NCI-H146 (cell line): Measurements from ENCODE around the gene TLCD3A.
A peak's percentile ranks its signal among the peaks of the same experiment; 100 is the strongest.
"Not testable (repeated sequence)": the region's sequence is repeated elsewhere in the genome, so short reads cannot be mapped to it uniquely, and the experiment has no call there.

Experiments
- DNase-seq: peaks from one replicate; lab custom pipeline; 2025; lab: John Stamatoyannopoulos, UW

The TLCD3A gene

DNA sequence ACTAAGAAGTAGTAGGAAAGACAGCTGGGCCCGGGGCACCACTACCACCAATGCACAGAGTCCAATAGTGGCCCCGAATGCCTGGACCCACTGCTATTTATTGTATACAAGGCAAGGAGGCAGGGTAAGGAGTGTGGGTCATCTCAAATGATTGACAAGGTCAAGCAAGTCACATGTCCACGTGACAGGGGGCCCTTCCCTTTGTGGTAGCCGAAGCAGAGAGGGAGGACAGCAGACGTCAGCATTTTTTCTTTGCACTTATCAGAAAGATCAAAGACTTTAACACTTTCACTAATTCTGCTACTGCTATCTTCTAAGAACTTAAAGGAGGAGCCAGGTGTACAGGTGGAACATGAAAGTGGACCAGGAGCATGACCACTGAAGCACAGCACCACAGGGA lies 24.3 kb upstream of the TLCD3A start:
- no peak for DNase-seq

GRCh38 chr17:718075-718474 lies 14.3 kb upstream of the TLCD3A start:
- peak; percentile 34 for DNase-seq

DNA sequence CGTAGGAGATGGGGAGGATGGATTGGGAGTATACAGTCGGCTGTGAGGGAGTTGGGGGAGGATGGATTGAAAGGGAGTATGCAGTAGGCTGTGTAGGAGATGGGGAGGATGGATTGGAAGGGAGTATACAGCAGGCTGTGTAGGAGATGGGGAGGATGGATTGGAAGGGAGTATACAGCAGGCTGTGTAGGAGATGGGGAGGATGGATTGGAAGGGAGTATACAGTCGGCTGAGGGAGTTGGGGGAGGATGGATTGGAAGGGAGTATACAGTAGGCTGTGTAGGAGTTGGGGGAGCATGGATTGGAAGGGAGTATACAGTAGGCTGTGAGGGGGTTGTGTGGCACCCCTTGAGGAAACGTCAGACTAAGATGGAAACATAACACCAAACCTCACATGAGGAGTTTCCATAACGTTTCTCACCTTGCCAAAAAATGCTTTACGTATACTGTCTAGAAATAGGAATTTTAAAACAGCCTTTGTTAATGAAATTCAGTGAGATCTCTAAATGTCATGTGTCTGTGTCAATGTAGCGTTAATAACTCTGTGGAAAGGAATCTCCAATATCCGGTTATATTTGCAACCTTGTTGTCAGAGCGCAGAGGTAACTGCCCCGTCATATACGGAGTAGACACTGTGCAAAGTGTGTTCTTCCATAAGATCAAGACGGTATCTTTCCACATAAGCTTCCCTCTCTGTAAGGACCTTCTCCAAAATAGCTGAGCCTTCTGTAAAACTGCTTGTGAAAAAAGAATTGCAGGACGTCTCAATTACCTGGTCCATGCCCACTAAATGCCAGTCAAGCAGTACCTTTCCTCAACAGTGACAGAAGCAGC lies 11.5 kb upstream of the TLCD3A start:
- no peak for DNase-seq

DNA sequence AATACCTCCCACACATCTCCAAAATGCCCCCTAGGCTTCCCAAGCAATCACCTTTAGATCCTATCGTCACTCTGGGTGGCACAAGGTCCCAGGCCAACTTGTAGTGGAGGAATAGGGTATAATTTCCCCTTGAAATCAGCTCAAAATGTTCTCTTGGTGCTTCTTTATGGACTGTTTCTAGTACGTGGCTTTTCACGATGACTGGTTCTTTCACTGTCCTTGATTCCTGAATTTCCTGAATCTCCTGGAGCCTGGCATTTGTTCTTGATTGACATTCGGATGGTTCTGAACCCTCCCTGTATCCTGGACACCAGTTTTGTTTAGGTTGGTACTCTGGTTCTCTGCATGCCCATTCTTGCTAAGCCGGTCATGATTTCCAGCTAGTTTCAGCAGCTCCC lies 10.9 kb upstream of the TLCD3A start:
- DNase-seq, result no peak

- DNase-seq, result no peak
Measured at GRCh38 chr17:725084-725483, 7.3 kb upstream of the TLCD3A start.

DNA sequence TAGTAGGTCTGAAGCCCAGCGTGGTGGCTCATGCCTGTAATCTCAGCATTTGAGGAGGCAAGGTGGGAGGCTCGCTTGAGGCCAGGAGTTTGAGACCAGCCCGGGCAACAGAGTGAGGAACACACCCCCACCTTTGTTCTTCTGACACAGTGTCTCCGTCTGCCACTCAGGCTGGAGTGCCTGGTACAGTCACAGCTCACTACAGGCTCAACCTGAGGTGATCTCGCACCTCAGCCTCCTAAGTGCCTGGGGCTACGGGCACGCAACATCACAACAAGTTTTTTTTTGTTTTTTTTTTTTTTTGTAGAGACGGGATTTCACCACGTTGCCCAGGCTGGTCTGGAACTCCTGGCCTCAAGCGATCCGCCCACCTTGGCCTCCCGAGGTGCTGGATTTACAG lies 6.7 kb upstream of the TLCD3A start:
- no peak for DNase-seq

GRCh38 chr17:726271-726919 lies 6.0 kb upstream of the TLCD3A start:
- peak; percentile 37 for DNase-seq

- no peak for DNase-seq
Measured at GRCh38 chr17:728911-729310, 3.5 kb upstream of the TLCD3A start.

DNA sequence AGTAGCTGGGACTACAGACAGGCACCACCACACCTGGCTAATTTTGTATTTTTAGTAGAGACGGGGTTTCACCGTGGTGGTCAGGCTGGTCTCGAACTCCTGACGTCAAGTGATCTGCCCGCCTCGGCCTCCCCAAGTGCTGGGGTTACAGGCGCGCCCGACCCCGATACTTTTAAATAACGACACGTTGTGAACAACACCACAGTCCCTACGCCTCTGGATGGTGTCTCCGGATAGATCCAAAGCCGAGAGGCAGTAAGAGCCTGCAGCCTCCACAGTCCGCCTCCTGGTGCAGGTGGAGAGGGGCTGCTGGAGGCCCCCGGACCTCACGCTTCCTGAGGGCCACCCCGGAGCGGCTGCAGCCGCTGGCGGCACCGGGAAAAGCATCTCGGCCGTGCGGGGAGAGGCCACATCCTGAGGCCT lies 741 bp upstream of the TLCD3A start:
- no peak for DNase-seq

- peak; percentile 56 for DNase-seq
Measured at GRCh38 chr17:732902-733720, 715 bp downstream of the TLCD3A start.

DNA sequence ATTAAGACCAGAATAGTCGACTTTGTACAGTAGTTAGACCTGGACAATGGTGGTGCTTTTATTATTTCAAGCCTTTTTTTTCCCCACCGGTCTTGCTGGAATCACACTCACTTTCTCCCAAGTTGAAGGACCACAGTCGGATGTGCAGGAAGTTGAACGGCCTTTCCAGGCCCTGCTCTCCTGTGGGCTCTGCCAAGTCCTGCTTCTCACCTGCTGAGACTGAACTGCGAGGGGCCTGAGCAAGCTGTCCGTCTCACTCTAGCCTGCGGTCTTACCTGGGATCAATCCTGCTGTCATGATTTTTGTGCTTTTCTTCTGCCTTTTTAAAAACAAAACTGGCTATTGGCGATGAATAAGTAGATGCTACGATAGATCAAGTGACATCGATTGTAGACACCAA lies 1.3 kb downstream of the TLCD3A start:
- DNase-seq, result no peak

GRCh38 chr17:737561-738113 lies 5.2 kb downstream of the TLCD3A start:
- no peak for DNase-seq

DNA sequence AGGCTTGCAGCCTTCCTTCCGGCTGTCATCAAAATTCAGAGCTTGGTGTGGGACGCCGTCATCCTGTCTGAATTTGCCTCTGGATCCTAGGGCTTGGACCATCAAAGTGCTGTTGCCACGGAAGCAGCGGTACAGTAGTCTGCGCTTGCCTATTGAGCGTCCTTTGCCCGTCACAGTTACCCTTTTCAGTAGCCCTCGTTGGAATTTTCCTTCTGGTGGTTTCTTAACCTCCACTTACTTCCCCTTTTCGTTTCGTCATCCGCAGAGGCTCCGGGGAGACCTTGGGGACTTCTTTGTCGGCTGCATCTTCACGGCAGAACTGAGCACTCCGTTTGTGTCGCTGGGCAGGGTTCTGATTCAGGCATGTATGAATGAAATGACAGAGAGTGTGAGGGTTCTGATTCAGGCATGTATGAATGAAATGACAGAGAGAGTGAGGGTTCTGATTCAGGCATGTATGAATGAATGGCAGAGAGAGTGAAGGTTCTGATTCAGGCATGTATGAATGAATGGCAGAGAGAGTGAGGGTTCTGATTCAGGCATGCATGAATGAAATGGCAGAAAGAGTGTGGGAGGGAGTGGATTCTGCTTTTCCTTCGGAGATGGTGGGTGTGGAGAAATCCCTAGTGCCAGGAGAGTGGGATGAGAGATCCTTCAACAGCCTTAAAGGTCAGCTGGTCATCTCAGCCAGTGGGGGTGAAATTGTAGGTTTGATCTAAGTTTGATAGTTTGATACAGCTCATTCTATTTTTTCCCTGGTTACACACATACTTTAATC lies 8.0 kb downstream of the TLCD3A start:
- DNase-seq, result no peak

- DNase-seq, result no peak
Measured at GRCh38 chr17:742147-742793, 9.9 kb downstream of the TLCD3A start.

GRCh38 chr17:743139-743538 lies 10.7 kb downstream of the TLCD3A start:
- no peak for DNase-seq

GRCh38 chr17:744937-745336 lies 12.5 kb downstream of the TLCD3A start:
- DNase-seq, result no peak

GRCh38 chr17:745406-745805 lies 13.0 kb downstream of the TLCD3A start:
- no peak for DNase-seq

GRCh38 chr17:746181-746580 lies 13.8 kb downstream of the TLCD3A start:
- DNase-seq, result no peak

DNA sequence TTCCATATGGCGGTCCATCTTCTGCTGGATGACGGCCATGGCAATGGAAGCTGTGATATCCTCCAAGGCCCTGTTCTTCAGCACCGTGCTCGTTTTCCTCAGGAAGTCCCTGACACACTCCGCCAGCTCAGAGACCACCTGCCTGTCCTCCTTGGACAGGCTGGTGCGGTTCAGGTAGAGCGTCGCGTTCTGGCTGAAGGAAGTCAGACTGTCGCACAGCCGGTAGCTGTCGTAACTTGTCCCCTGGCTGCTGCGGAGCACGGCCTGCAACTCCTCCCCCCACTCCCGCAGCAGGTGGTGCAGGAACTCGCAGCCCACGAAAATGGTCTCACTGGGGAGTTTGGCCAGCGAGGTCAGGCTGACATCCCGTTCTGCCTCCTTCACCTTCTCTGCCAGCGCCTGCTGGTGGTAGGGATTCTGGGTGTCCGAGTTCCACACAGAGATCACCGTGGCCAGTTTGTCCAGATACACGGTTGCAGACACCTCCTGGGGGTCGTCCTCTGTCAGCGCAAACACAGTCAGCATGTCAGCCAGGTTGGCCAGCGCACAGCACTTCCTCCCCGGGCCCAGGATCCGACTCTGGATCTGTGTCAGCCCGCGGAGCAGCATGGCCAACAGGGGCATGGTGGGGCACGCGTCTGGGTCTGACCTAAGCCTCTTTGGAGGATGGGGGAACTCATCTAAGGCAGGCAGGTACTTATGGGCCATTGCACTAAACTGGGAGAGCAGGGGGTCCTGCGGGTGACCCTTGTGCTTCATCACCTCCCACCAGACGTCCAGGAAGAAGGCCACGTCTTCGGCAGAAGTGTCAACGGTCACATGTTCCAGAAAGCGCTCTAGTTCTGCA lies 14.6 kb downstream of the TLCD3A start:
- no peak for DNase-seq

- not testable (repeated sequence) for DNase-seq
Measured at GRCh38 chr17:748604-749003, 16.2 kb downstream of the TLCD3A start.
